Skeletal muscle cell (primary cell): ENCODE measurements around the gene PLXNA2.

Source experiments
- DNase-seq: peaks from one replicate; pipeline ENCODE4 v3.0.0-alpha.2; 2010; ENCODE audit warnings: low read depth
- H3K4me3 ChIP-seq: 2 replicates; pipeline ENCODE4 v1.5.1; 2011; ENCODE audit warnings: low read depth, mild to moderate bottlenecking, control low read depth, low read length, moderate library complexity

The PLXNA2 gene

GRCh38 chr1:208228026-208228425 lies 16.2 kb downstream of the PLXNA2 start:
- no peak overlapping the region for H3K4me3 ChIP-seq
- no peak for DNase-seq

- DNase-seq, result no peak
- H3K4me3 ChIP-seq, result no peak overlapping the region
Measured at GRCh38 chr1:208227366-208227765, 16.8 kb downstream of the PLXNA2 start.

- DNase-seq, result no peak
- H3K4me3 ChIP-seq, result no peak overlapping the region
Measured at GRCh38 chr1:208225954-208226937, 17.9 kb downstream of the PLXNA2 start.

GRCh38 chr1:208224192-208224713 lies 19.9 kb downstream of the PLXNA2 start:
- H3K4me3 ChIP-seq, result no peak overlapping the region

GRCh38 chr1:208223136-208223535 lies 21.0 kb downstream of the PLXNA2 start:
- H3K4me3 ChIP-seq, result no peak overlapping the region
- DNase-seq, result no peak

More at GRCh38 chr1:208224192-208224713, 19.9 kb downstream of the PLXNA2 start:
- no peak for DNase-seq

GRCh38 chr1:208222376-208223126 lies 21.6 kb downstream of the PLXNA2 start:
- no peak overlapping the region for H3K4me3 ChIP-seq
- DNase-seq, result no peak

GRCh38 chr1:208221291-208221622 lies 22.9 kb downstream of the PLXNA2 start:
- H3K4me3 ChIP-seq, result no peak overlapping the region
- DNase-seq, result no peak

- no peak for DNase-seq
- no peak overlapping the region for H3K4me3 ChIP-seq
Measured at GRCh38 chr1:208219659-208220282, 24.4 kb downstream of the PLXNA2 start.

- no peak overlapping the region for H3K4me3 ChIP-seq
- DNase-seq, result no peak
Measured at GRCh38 chr1:208219098-208219658, 25.0 kb downstream of the PLXNA2 start.

GRCh38 chr1:208218237-208219097 lies 25.7 kb downstream of the PLXNA2 start:
- no peak for DNase-seq
- no peak overlapping the region for H3K4me3 ChIP-seq

- H3K4me3 ChIP-seq, result no peak overlapping the region
- DNase-seq, result no peak
Measured at GRCh38 chr1:208217781-208218180, 26.4 kb downstream of the PLXNA2 start.

GRCh38 chr1:208216806-208217205 lies 27.4 kb downstream of the PLXNA2 start:
- no peak for DNase-seq

GRCh38 chr1:208216062-208216461 lies 28.1 kb downstream of the PLXNA2 start:
- H3K4me3 ChIP-seq, result no peak overlapping the region
- DNase-seq, result no peak

More at GRCh38 chr1:208216806-208217205, 27.4 kb downstream of the PLXNA2 start:
- no peak overlapping the region for H3K4me3 ChIP-seq

GRCh38 chr1:208215393-208215792 lies 28.8 kb downstream of the PLXNA2 start:
- H3K4me3 ChIP-seq, result no peak overlapping the region

GRCh38 chr1:208213786-208214185 lies 30.4 kb downstream of the PLXNA2 start:
- no peak overlapping the region for H3K4me3 ChIP-seq
- no peak for DNase-seq

More at GRCh38 chr1:208215393-208215792, 28.8 kb downstream of the PLXNA2 start:
- DNase-seq, result no peak

- no peak for DNase-seq
- H3K4me3 ChIP-seq, result no peak overlapping the region
Measured at GRCh38 chr1:208212893-208213292, 31.3 kb downstream of the PLXNA2 start.

GRCh38 chr1:208211921-208212843 lies 32.0 kb downstream of the PLXNA2 start:
- no peak for DNase-seq
- H3K4me3 ChIP-seq, result no peak overlapping the region
